Measurements from ENCODE around the gene GNG12. TPM values are rescaled to one million over a fixed set of nuclear protein-coding genes. Genes with fewer than 3 reads are reported as not detected.
A peak's percentile ranks its signal among the peaks of the same experiment; 100 is the strongest.

Gene GNG12
- total and polyA plus RNA-seq, 2 donors (not counting 1 experiment from before 2014, with no cell fraction given) = not detected

- Mint-ChIP-seq H3K4me3 (no peak overlapping the region), H3K27ac (no peak overlapping the region), H3K4me1 (peaks cover 29% of the 10 kb centered on the region), H3K9me3 (ENCODE audit: insufficient read depth) (no peaks in the 10 kb centered on the region), H3K27me3 (no peaks in the 10 kb centered on the region)
- peaks cover 16 to 17% of the 10 kb centered on the region in 2 donors for H3K4me1 ChIP-seq (ENCODE audit: control insufficient read depth in 2 of 2, insufficient read depth in 2 of 2, low read length in 2 of 2)
- H3K9ac ChIP-seq (ENCODE audit: low read length) = no peak overlapping the region
- CTCF ChIA-PET = interaction anchor here (1.0 to 1.2 kb wide), 2 partner anchors 72 to 73 kb away, joined by 3 to 4 read pairs; no protein-coding TSS in a partner anchor
- 92% methylated on average over 3 of the region's 4 CpGs for WGBS (ENCODE audit: insufficient coverage)
- no peaks in the 10 kb centered on the region for H3K9me3 ChIP-seq (ENCODE audit: control extremely low read depth in 1 of 3, control insufficient read depth in 2 of 3, insufficient read depth in 1 of 3, low read length in 2 of 3)
- no peak for ATAC-seq (ENCODE audit: low read depth)
- no peak overlapping the region for H3K27ac ChIP-seq (ENCODE audit: low read length in 2 of 2)
- DNase-seq = no peak
- H3K4me2 ChIP-seq (replicated peaks; ENCODE audit: low read depth, low read length, poor library complexity, severe bottlenecking) = no peak overlapping the region
- H3K79me2 ChIP-seq (ENCODE audit: control insufficient read depth, insufficient read depth, low read length) = no peaks in the 10 kb centered on the region
- H4K20me1 ChIP-seq (ENCODE audit: control insufficient read depth, insufficient read depth, low read length, poor library complexity, severe bottlenecking) = no peaks in the 10 kb centered on the region
- intact Hi-C loops (cut with micrococcal nuclease) = loop anchor here (5.0 kb wide), 1 partner anchor 75 kb away; no protein-coding TSS in a partner anchor
- H3K36me3 ChIP-seq (replicated peaks in 1 of 2; ENCODE audit: control extremely low read depth in 1 of 2, control insufficient read depth in 1 of 2, extremely low read depth in 1 of 2, insufficient read depth in 2 of 2, low read length in 1 of 2) = peaks cover 0 to 7% of the 10 kb centered on the region in 2 experiments
- no peak overlapping the region for H3K4me3 ChIP-seq (ENCODE audit: control extremely low read depth in 1 of 5, extremely low read depth in 1 of 5, insufficient read depth in 1 of 5, low read depth in 2 of 5, low read length in 4 of 5)
- TF ChIP-seq CTCF (IDR thresholded peaks at IDR 0.05) (no peak), EZH2 (IDR thresholded peaks at IDR 0.05; ENCODE audit: borderline replicate concordance, insufficient read depth, low read depth, low read length, poor library complexity, severe bottlenecking) (no peak)
- POLR2A ChIA-PET = no interaction called here
- no peaks in the 10 kb centered on the region for H3K27me3 ChIP-seq (replicated peaks in 1 of 4; ENCODE audit: control extremely low read depth in 1 of 4, control insufficient read depth in 3 of 4, insufficient read depth in 4 of 4, low read length in 3 of 4)
- H2AFZ ChIP-seq (ENCODE audit: insufficient read depth, low read depth, low read length, poor library complexity, severe bottlenecking) = no peak overlapping the region
These were observed 145.6 kb downstream of the GNG12 start for GRCh38 chr1:67687649-67688048.

GRCh38 chr1:67687198-67687545 lies 146.1 kb downstream of the GNG12 start:
- POLR2A ChIA-PET = interaction anchor here (0.7 kb wide), 1 partner anchor 26 kb away, joined by 4 read pairs; no protein-coding TSS in a partner anchor
- Histone ChIP-seq H3K36me3 (replicated peaks in 1 of 2; ENCODE audit: control extremely low read depth in 1 of 2, control insufficient read depth in 1 of 2, extremely low read depth in 1 of 2, insufficient read depth in 2 of 2, low read length in 1 of 2) (peaks cover 0 to 7% of the 10 kb centered on the region in 2 experiments), H4K20me1 (ENCODE audit: control insufficient read depth, insufficient read depth, low read length, poor library complexity, severe bottlenecking) (no peaks in the 10 kb centered on the region), H2AFZ (ENCODE audit: insufficient read depth, low read depth, low read length, poor library complexity, severe bottlenecking) (no peak overlapping the region), H3K27ac (ENCODE audit: low read length in 2 of 2) (no peak overlapping the region), H3K4me3 (ENCODE audit: control extremely low read depth in 1 of 5, extremely low read depth in 1 of 5, insufficient read depth in 1 of 5, low read depth in 2 of 5, low read length in 4 of 5) (peak overlapping the region in 1 of 5 experiments; percentile 66), H3K27me3 (replicated peaks in 1 of 4; ENCODE audit: control extremely low read depth in 1 of 4, control insufficient read depth in 3 of 4, insufficient read depth in 4 of 4, low read length in 3 of 4) (no peaks in the 10 kb centered on the region), H3K9ac (ENCODE audit: low read length) (no peak overlapping the region), H3K4me2 (replicated peaks; ENCODE audit: low read depth, low read length, poor library complexity, severe bottlenecking) (peak overlapping the region; percentile 99), H3K9me3 (ENCODE audit: control extremely low read depth in 1 of 3, control insufficient read depth in 2 of 3, insufficient read depth in 1 of 3, low read length in 2 of 3) (no peaks in the 10 kb centered on the region), H3K4me1 (ENCODE audit: control insufficient read depth in 2 of 2, insufficient read depth in 2 of 2, low read length in 2 of 2) (peaks cover 16 to 17% of the 10 kb centered on the region in 2 donors), H3K79me2 (ENCODE audit: control insufficient read depth, insufficient read depth, low read length) (no peaks in the 10 kb centered on the region)
- Mint-ChIP-seq H3K4me1 (peaks cover 31% of the 10 kb centered on the region), H3K4me3 (peak overlapping the region; percentile 91), H3K27me3 (no peaks in the 10 kb centered on the region), H3K9me3 (ENCODE audit: insufficient read depth) (no peaks in the 10 kb centered on the region), H3K27ac (no peak overlapping the region)
- intact Hi-C loops (cut with micrococcal nuclease) = loop anchor here (5.0 kb wide), 1 partner anchor 75 kb away; no protein-coding TSS in a partner anchor
- no peak for DNase-seq
- CTCF ChIA-PET = interaction anchor here (1.0 kb wide), 1 partner anchor 73 kb away, joined by 3 read pairs; no protein-coding TSS in a partner anchor
- WGBS (ENCODE audit: insufficient coverage) = no CpG with 5 or more reads among the region's 3 CpGs
- no peak for ATAC-seq (ENCODE audit: low read depth)
- TF ChIP-seq CTCF (IDR thresholded peaks at IDR 0.05) (no peak), EZH2 (IDR thresholded peaks at IDR 0.05; ENCODE audit: borderline replicate concordance, insufficient read depth, low read depth, low read length, poor library complexity, severe bottlenecking) (no peak)
